CD4-positive, alpha-beta T cell treated with Interleukin-15 for 1 hour (primary cell): Measurements from ENCODE around the gene TMEM255A.
"Not testable (repeated sequence)": the region's sequence is repeated elsewhere in the genome, so short reads cannot be mapped to it uniquely, and the experiment has no call there.

Experiments used
- DNase-seq: peaks from one replicate; pipeline ENCODE4 v3.0.0-alpha.2; 2020

The TMEM255A gene

GRCh38 chrX:120310861-120311726 is at the start of gene TMEM255A:
Gene TMEM255A, minus strand, starts transcription at chrX:120311461. Its CDS starts 152 bp downstream, at chrX:120311309.
- DNase-seq, result no peak

- DNase-seq, result no peak
These were observed 47.6 kb upstream of the TMEM255A start for GRCh38 chrX:120358737-120359456.

DNA sequence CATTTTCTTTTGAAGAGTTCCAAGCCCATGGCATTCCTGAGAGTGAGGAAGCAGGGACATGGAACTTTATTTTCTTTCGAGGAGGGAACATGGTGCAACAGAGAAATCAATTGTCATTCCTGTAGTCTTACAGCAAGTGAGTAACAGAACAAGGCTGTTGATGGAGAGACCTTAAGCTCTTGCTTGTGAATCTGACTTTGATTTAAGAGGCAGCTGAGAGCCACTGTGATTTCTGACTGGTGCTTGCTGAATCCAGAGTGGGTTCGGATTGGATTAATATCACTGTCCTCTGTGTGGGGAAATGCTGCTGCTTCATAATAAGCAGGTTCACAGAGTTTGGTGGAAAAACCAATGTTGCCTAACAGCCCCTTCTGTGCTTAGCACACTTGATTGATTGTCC is 45.9 kb upstream of the TMEM255A start:
- no peak for DNase-seq

DNA sequence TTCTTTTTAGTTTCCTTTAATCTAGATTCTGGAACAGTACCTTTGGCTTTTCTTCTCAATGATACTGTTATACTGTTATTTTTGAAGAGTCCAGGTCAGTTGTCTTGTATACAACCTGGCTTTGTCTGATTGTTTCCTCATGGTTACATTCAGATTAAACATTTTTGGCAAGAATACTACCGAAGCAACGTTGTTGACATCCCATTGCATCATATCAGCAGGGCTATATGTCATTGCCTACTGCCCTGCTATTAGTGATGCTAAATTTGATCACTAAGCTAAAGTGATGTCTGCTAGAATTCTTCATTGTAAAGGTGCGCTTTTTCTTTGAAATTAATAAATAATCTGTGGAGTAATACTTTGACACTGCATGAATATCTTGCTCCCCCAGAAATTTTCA is 44.8 kb upstream of the TMEM255A start:
- no peak for DNase-seq

- no peak for DNase-seq
These were observed 39.3 kb upstream of the TMEM255A start for GRCh38 chrX:120350450-120351138.

- DNase-seq, result not testable (repeated sequence)
These were observed 33.3 kb upstream of the TMEM255A start for GRCh38 chrX:120344566-120344965.

GRCh38 chrX:120336899-120337298 is 25.6 kb upstream of the TMEM255A start:
- DNase-seq, result no peak

GRCh38 chrX:120335289-120335688 is 24.0 kb upstream of the TMEM255A start:
- DNase-seq, result no peak

DNA sequence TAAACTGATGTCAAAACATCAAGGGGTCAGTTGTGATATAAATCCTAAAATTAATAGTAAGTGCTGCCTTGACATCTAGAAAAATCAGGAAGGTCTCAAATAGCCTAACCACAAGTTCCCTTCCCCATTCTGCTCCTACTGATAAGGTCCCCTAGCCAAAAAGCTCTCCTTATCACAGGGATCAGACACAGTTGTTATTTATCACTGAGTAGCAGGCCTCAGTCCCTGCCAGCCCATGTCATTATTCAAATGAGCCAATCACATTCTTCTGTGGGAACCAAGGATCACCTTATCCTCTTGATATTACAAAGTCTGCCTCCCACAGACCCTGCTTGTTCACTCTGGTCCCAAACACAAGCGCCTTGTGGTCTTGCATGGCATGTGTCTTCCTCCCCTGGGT is 23.3 kb upstream of the TMEM255A start:
- no peak for DNase-seq

DNA sequence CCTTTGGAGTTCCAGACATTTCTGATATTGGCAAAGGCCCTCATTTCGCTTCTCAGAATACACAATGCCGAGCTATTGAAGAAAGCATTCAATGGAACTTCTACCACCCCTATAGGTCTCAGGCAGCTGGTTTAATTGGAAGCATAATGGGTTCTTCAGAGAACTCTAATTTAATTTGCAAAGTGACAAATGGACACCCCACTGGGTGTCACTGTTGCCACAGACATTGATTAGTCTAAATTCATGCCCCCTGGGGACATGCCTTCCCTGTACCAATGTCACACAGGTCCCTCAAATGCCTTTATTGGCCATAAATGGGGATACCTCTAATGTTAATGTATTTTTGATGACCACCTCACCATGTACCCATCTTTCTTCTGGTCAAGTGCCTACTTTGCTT is 22.9 kb upstream of the TMEM255A start:
- DNase-seq, result no peak

DNA sequence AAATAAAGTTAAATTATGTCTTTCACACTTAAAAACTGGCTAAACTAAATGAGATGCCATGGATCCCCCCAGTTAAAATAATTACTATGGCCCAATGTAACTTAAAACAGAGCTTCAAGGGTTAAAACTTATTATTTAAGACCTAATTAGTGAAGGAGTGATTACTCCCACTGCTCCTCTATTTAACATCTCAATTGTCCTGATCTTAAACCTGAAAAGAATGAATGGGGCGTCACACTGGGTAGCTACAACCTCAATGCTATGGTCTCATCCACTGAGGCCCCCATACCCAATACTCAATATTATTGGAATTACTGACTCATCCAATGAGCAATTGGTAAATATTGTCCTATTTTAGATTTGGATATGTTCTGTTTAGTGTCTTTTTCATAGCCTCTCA is 21.1 kb upstream of the TMEM255A start:
- DNase-seq, result no peak

DNA sequence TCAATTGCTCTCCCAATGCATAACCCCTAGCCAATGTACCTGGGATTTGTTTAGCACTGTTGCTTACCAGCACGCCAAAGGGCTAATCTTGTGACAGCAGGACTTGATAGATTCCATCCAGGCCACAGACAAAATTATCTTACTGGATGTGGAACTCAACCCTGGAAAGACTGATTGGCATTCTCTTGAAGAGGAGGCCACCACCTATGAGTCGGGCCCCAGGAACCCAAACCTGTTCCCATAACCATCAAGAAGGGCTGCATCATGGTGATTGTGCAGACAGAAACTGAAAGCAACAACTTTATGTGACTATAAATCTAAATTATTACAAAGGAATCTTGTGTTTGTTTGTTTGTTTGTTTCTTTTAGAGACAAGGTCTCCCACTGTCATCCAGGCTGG is 19.9 kb upstream of the TMEM255A start:
- DNase-seq, result no peak

DNA sequence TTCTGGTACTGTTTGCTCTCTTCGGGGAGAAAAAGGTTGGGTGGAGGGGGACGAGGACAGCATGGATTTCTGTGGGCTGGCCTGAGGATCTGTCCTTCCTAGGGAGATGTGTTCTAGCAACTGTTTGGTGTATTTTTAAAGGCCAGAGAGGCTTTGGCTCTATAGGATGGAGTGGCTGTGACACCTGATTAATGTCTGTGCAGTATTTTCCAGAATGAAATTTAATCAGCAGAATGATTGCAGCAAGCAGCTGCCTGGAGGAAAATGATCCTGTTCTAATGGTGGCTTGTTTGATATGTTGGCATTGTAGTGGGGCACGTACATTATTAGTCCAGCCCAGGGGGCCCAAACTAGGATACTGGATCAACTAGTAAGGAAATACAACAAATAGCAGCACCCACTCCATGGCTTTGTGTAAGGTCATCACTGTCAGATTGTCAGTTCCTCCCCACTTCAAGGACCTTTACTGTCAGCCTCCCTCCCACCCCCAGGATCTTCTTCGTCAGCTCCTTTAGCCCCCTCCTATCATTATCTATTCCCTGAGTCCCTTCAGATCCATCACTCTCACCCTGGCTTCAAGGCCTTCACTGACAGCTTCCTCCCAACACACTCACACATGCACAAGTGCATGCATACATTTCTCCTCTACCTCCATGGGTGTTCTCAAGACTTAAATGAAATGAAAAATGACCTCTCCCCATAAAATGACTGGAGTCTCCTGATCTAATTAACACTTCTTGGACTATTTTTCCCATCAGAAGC is 10.4 kb upstream of the TMEM255A start:
- no peak for DNase-seq

DNA sequence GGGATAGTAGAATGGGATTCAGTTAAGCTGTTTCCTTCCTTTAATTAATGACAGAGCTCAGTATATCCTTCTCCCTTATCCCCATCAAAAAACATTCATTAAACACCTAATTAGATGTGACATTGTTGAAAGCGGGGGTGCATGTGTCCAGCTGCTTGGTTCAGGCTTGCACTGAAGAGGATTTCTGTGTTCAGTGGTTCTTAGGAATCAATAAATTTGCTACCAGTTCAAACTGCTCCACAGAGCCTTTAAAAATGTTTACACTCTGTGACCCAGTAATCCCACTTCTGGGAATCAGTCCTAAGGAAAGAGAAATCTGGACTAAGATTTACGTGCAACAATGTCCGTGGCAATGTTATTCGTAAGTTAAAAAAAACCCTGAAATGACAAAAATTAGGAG is 7.2 kb upstream of the TMEM255A start:
- no peak for DNase-seq

DNA sequence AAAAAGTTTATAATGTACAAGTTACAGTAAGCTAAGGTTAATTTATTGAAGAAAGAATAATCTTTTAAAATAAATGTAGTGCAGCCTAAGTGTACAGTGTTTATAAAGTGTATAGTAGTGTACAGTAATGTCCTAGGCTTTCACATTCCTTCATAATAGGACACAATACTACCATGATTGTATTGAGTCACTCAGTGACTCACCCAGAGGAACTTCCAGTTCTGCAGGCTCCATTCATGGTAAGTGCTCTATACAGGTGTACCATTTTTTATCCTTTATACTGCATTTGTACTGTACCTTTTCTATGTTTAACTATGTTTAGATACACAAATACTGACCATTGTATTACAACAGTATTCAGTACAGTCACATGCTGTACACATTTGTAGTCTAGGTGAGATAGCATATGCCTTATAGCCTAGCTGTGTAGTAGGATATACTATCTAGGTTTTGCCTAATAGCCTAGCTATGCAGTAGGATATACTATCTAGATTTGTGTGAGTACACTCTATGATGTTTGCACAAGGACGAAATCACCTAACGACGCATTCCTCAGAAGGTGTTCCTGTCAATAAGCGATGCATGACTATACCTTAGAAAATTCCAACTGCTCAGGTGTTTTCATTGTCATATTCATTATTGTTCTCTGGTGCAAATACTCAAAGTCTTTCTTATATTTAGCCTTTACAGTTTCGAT is 5.5 kb upstream of the TMEM255A start:
- no peak for DNase-seq

GRCh38 chrX:120315776-120316175 is 4.5 kb upstream of the TMEM255A start:
- DNase-seq, result no peak

DNA sequence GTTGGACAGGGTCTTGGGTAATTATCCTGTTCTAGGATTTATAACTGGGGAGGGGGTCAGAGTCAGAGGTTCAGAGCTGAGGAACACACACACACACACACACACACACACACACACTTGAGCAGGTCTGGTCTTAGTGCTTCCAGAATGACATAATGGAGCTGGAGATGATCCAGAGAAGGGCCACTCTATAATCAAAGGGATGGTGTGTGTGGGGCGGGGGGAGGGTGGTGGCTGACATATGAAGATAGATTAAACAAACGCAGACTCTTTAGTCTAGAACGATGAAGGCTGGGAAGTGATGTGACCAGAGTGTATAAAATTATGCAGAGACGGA is 434 bp upstream of the TMEM255A start:
- no peak for DNase-seq

GRCh38 chrX:120309873-120310705 is 1.2 kb downstream of the TMEM255A start:
- DNase-seq, result no peak

GRCh38 chrX:120308959-120309872 is 2.0 kb downstream of the TMEM255A start:
- peak; percentile 85 for DNase-seq

GRCh38 chrX:120308558-120308957 is 2.7 kb downstream of the TMEM255A start:
- DNase-seq, result no peak
